ENCODE results near the gene FAM53B.
"Not testable (repeated sequence)": the region's sequence is repeated elsewhere in the genome, so short reads cannot be mapped to it uniquely, and the experiment has no call there.

FAM53B gene

GRCh38 chr10:124744102-124745050 lies at the start of gene FAM53B:
FAM53B (minus strand) TSS chr10:124744378; CDS start chr10:124706713, 37,665 bp downstream.
- peak; percentile 80 to 83 for DNase-seq

GRCh38 chr10:124792998-124793352 lies 48.8 kb upstream of the FAM53B start:
- DNase-seq, result no peak

- DNase-seq, result peak; percentile 85 to 86
Observed at GRCh38 chr10:124791547-124792348, 47.6 kb upstream of the FAM53B start, which contains the start of gene EEF1AKMT2. EEF1AKMT2 (minus strand) TSS chr10:124791887; CDS start chr10:124791833, 54 bp downstream.

- DNase-seq, result not testable (repeated sequence)
Observed at GRCh38 chr10:124782900-124783299, 38.7 kb upstream of the FAM53B start.

GRCh38 chr10:124768791-124769190 lies 24.6 kb upstream of the FAM53B start:
- no peak for DNase-seq

GRCh38 chr10:124765256-124765655 lies 21.1 kb upstream of the FAM53B start:
- no peak for DNase-seq

GRCh38 chr10:124763267-124763666 lies 19.1 kb upstream of the FAM53B start:
- DNase-seq, result no peak

- no peak for DNase-seq
Observed at GRCh38 chr10:124762281-124762680, 18.1 kb upstream of the FAM53B start.

GRCh38 chr10:124756156-124756903 lies 12.2 kb upstream of the FAM53B start:
- DNase-seq, result no peak

GRCh38 chr10:124755581-124755980 lies 11.4 kb upstream of the FAM53B start:
- DNase-seq, result no peak

GRCh38 chr10:124754227-124754626 lies 10.0 kb upstream of the FAM53B start:
- no peak for DNase-seq

GRCh38 chr10:124748953-124749645 lies 4.9 kb upstream of the FAM53B start:
- DNase-seq, result no peak

- no peak for DNase-seq
Observed at GRCh38 chr10:124748166-124748565, 4.0 kb upstream of the FAM53B start.

- no peak for DNase-seq
Observed at GRCh38 chr10:124747745-124748144, 3.6 kb upstream of the FAM53B start.

- no peak for DNase-seq
Observed at GRCh38 chr10:124746992-124747391, 2.8 kb upstream of the FAM53B start.

GRCh38 chr10:124746447-124746846 lies 2.3 kb upstream of the FAM53B start:
- DNase-seq, result not testable (repeated sequence)

GRCh38 chr10:124745673-124746072 lies 1.5 kb upstream of the FAM53B start:
- DNase-seq, result no peak

- DNase-seq, result no peak
Observed at GRCh38 chr10:124745252-124745651, 1.1 kb upstream of the FAM53B start.

- DNase-seq, result peak in 1 of 2 donors; percentile 47
Observed at GRCh38 chr10:124743191-124744101, 732 bp downstream of the FAM53B start.

GRCh38 chr10:124742413-124743190 lies 1.6 kb downstream of the FAM53B start:
- DNase-seq, result no peak

Data from stimulated activated CD4-positive, alpha-beta T cell treated with anti-CD3 and anti-CD28 coated beads, Interleukin-2, amount 100 ng/mL, for 24 hours (primary cell).